ENCODE data around the gene LHPP.

DNA sequence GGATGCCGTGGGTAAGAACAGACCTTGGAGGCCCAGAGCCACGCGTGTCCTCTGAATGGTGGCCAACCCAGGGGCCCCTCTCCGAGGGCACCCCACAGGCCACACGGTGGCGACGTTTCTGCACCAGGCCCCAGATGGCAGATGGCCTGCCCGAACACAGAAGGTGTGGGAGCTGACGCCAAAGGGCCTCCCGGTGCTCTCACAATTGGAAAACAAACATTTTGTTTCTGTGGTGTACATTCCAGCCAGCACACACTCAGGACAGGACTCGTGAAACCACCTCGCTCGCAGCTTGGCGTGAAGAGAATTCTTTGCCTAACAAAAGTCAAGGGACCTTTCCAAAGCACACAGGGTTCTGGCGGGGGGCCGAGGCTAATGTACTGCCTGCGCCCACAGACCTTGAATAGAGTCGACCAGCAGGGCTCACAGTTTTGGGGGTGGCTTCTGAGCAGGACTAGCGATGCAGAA is 170.5 kb downstream of the LHPP start:
- TF ChIP-seq, protein P1, sequence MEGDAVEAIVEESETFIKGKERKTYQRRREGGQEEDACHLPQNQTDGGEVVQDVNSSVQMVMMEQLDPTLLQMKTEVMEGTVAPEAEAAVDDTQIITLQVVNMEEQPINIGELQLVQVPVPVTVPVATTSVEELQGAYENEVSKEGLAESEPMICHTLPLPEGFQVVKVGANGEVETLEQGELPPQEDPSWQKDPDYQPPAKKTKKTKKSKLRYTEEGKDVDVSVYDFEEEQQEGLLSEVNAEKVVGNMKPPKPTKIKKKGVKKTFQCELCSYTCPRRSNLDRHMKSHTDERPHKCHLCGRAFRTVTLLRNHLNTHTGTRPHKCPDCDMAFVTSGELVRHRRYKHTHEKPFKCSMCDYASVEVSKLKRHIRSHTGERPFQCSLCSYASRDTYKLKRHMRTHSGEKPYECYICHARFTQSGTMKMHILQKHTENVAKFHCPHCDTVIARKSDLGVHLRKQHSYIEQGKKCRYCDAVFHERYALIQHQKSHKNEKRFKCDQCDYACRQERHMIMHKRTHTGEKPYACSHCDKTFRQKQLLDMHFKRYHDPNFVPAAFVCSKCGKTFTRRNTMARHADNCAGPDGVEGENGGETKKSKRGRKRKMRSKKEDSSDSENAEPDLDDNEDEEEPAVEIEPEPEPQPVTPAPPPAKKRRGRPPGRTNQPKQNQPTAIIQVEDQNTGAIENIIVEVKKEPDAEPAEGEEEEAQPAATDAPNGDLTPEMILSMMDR (IDR thresholded peaks at IDR 0.05; ENCODE audit: low read depth, low read length, poor library complexity, severe bottlenecking) = no peak
- TF ChIP-seq EZH2phosphoT487 (IDR thresholded peaks at IDR 0.05; ENCODE audit: borderline replicate concordance, low read length) = no peak
